ENCODE data around the gene PUSL1.

DNA sequence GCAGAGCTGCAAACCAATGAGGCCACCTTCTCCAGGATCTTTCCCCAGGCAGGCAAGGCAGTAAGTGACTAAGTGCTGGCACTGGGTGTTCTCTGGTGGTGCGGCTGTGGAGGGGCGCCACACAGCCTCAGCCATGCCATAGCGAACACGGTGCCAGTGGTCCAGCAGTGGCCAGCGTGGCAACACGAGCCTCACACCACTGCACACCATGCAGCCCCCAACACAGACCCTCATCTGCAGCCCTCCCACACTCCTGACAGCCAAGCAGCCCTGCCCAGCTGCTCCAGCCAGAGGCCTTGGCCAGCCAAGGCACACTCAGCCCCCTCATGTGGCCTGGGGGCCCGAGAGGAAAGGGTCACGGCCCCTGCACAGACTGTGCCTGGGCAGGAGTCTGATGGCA lies 13.1 kb downstream of the PUSL1 start:
- TF ChIP-seq, protein P1, sequence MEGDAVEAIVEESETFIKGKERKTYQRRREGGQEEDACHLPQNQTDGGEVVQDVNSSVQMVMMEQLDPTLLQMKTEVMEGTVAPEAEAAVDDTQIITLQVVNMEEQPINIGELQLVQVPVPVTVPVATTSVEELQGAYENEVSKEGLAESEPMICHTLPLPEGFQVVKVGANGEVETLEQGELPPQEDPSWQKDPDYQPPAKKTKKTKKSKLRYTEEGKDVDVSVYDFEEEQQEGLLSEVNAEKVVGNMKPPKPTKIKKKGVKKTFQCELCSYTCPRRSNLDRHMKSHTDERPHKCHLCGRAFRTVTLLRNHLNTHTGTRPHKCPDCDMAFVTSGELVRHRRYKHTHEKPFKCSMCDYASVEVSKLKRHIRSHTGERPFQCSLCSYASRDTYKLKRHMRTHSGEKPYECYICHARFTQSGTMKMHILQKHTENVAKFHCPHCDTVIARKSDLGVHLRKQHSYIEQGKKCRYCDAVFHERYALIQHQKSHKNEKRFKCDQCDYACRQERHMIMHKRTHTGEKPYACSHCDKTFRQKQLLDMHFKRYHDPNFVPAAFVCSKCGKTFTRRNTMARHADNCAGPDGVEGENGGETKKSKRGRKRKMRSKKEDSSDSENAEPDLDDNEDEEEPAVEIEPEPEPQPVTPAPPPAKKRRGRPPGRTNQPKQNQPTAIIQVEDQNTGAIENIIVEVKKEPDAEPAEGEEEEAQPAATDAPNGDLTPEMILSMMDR (IDR thresholded peaks at IDR 0.05): no peak
- no peak for TF ChIP-seq EZH2 (IDR thresholded peaks at IDR 0.05; ENCODE audit: borderline replicate concordance, insufficient read depth, low read depth, low read length, poor library complexity, severe bottlenecking)

Data from B cell (primary cell).